Retina (tissue), 1 donor: ENCODE measurements around the gene SPIC.

Experiments used
- DNase-seq: peaks from one replicate; pipeline ENCODE4 v3.0.0-alpha.2; 2016

SPIC gene

GRCh38 chr12:101536069-101536674 is 61.0 kb downstream of the SPIC start:
- DNase-seq = no peak
